ENCODE measurements around the gene SMAD9.

Gene SMAD9

DNA sequence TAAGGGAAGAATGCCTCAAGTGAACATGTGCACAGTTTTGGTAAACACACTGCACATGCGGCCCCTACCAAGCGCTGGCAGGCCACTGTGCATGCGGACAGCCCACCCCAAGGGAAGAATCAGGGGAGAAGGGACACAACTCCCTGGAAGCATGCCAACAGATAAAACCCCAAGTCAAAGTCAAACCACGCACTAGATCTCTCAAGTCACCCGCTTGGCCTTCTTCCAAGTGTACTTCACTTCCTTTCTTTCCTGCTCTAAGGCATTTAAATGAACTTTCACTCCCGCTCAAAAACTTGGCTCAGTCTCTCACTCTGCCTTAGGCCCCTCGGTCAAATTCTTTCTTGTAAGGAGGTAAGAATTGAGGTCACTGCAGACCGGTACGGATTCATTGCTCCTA lies 105.6 kb downstream of the SMAD9 start:
- peak; percentile 20 for DNase-seq

DNA sequence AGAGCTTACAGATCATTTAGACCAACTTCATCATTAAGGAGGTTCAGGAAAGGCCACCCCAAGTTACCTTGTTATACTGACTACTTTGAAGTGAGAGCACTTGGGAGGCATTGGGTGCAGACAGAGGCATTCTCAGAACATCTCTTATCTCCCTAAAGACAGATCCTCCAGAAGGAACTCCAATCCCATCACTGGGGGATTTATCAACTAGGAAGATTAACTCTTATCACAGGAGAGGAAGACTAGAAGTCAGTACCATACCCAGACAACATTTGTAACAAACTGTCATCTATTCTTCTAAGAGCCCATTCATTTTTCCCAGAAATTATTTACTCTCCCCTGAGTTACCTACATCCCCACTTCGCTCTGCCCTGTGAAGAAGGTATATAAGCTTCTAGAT lies 106.8 kb downstream of the SMAD9 start:
- no peak for DNase-seq

DNA sequence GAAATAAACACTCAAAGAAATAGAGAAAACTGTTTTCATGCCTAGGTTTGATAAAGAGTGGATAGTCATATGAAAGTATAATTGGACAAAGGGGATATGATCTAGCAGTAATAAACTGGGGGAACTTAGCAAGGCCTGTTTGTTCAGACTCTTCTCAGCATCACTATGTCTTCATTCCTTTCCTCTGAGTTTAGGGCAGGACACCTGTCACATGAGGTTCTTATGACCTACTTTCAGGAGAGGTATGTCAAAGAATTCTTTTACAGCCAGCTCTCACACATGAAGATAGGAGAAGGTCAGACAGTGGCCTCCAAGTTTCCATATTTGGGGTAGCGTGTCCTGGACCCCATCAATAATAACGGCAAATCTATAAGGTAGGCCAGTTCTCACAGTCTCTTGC lies 112.4 kb downstream of the SMAD9 start:
- no peak for DNase-seq

DNA sequence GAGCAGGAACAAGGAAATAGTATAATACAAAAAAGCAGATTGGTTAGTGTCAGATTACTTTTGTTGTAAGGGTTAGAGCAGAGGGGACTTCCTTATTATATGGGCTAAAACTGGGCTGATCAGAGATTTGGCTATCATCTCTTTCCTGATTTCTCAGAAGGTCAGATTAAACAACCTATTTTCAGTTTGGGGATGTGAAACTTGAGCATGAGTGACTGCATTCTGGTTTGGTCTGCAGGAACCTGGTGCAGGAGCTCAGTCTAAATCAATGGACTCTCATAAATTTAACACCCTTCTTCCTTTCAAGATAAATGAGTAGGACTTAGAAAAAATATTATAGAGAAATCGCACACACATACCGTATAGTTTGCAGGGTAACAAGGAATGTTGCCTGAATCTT lies 113.9 kb downstream of the SMAD9 start:
- no peak for DNase-seq

DNA sequence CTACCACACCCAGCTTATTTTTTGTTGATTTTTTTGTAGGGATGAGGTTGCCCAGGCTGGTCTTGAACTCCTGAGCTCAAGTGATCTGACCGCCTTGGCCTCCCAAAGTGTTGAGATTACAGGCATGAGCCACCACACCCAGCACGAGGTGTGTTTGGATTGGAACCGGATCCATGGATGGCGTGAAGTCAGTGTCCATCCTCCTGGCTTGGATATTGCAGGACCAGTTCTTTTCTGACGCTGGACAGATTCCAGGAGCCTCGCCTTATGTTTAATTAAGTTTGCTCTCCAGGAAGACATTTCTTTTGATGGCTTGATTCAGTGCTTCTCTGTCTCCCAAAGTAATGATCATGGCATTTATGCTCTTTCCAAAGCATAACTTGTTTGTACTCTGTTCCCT lies 115.5 kb downstream of the SMAD9 start:
- no peak for DNase-seq

DNA sequence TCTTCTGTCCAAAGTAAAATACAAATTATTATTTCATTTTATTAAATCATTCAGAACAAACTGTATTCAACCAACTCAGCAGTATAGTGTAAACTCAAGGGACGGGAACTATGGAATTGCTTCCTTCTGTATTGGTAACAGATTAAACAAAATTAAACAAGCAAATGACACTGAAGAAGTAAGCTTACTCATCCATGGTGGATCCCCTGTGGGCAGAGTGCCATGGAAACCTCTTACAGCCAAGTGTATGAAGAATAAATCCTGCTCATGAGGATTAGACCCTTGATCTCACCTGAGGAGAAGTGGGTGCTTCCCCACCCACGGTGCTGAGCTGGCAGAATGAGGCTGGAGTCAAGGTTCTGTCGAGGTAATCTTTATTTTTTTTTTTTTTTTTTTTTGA lies 119.0 kb downstream of the SMAD9 start:
- no peak for DNase-seq

DNA sequence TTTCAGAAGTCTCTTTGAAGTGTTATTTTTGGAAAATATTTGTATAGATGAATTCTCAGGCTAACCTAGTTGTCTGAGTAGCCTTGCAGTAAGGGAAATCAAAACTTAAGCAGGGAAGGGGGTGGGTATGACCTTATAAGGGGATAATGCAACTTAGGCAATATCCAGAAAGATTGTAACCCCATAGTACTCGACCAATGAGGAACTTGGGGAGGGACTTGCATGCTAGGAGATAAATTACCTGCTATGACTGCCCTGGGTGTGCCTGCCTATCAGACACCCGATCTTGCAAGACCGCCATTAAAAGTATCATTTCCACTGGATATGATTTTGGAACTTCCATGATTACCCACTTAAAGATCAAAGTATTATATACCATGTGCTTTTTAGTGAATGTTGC lies 124.0 kb downstream of the SMAD9 start:
- DNase-seq, result no peak

DNA sequence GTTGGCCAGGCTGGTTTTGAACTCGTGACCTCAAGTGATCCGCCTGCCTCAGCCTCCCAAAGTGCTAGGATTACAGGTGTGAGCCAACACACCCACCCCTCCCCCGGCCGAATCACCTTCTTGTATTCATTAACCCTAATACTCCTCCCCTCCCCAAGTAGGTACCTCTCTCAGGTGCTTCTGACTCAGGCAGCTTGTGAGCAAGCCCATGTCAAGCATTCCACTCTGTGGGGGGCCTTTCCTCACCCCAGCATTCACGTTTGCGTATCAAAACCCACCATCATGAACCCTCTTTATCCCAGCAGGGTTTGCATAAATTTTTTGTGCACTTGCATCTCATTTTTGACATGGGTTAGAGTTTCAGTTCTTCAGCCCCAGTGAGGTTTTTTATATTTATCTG lies 124.6 kb downstream of the SMAD9 start:
- DNase-seq, result no peak
